WTC11 (cell line): ENCODE results near the gene KLHL26. TPM values are rescaled to one million over a fixed set of nuclear protein-coding genes. Genes with fewer than 3 reads are reported as not detected.
A peak's percentile ranks its signal among the peaks of the same experiment; 100 is the strongest.

ENCODE experiments used
- ATAC-seq: fragments of 200-7000 bp; cut with Tn5 transposase; 2 replicates; pipeline ENCODE4 v1.10.0; 2021; ENCODE audit warnings: mild to moderate bottlenecking, moderate library complexity
- CTCF ChIA-PET: fragments of 300-600 bp; sonication (Branson Sonifier 250); formaldehyde crosslinking; loops from one replicate; lab custom pipeline; 2021; ENCODE audit warnings: antibody characterized with exemption; lab: Charles Lee
- POLR2A ChIA-PET: fragments of 350-600 bp; sonication (Branson Sonifier 250); formaldehyde crosslinking; loops from one replicate; lab custom pipeline; 2021; ENCODE audit warnings: antibody characterized with exemption; lab: Charles Lee
- DNase-seq: peaks from one replicate; pipeline ENCODE4 v3.0.0; 2021; ENCODE audit warnings: low spot score
- H3K27ac Mint-ChIP-seq: 2 replicates; pipeline ENCODE4 v1.8.0; 2021; ENCODE audit warnings: mixed read lengths
- H3K27me3 Mint-ChIP-seq: 2 replicates; pipeline ENCODE4 v1.8.0; 2021; ENCODE audit warnings: low read depth, mild to moderate bottlenecking, moderate library complexity, mixed read lengths
- H3K36me3 Mint-ChIP-seq: 2 replicates; pipeline ENCODE4 v1.8.0; 2021; ENCODE audit warnings: mixed read lengths
- H3K4me1 Mint-ChIP-seq: 2 replicates; pipeline ENCODE4 v1.8.0; 2022; ENCODE audit warnings: mixed read lengths
- H3K4me3 Mint-ChIP-seq: 2 replicates; pipeline ENCODE4 v1.8.0; 2021; ENCODE audit warnings: mild to moderate bottlenecking, moderate library complexity, mixed read lengths
- H3K9me3 Mint-ChIP-seq: 2 replicates; pipeline ENCODE4 v1.8.0; 2021; ENCODE audit warnings: mixed read lengths
- ELF4 ChIP-seq: sonication (generic); formaldehyde crosslinking; IDR thresholded peaks from 2 replicates; pipeline ENCODE4 v1.8.1; 2022; ENCODE audit warnings: low read depth, mild to moderate bottlenecking, moderate library complexity, missing genetic modification reagents
- ESRRA ChIP-seq: sonication (generic); formaldehyde crosslinking; IDR thresholded peaks from 2 replicates; pipeline ENCODE4 v1.8.1; 2022; ENCODE audit warnings: mild to moderate bottlenecking, missing genetic modification reagents, borderline replicate concordance
- FOXK1 ChIP-seq: sonication (generic); formaldehyde crosslinking; IDR thresholded peaks from 2 replicates; pipeline ENCODE4 v1.8.0; 2022; ENCODE audit warnings: mild to moderate bottlenecking, moderate library complexity, missing genetic modification reagents
- FOXP1 ChIP-seq: sonication (generic); formaldehyde crosslinking; IDR thresholded peaks from 2 replicates; pipeline ENCODE4 v1.8.0; 2022; ENCODE audit warnings: missing genetic modification reagents, mild to moderate bottlenecking, moderate library complexity, borderline replicate concordance
- GABPB1 ChIP-seq: sonication (generic); formaldehyde crosslinking; IDR thresholded peaks from 2 replicates; pipeline ENCODE4 v1.8.1; 2023; ENCODE audit warnings: mild to moderate bottlenecking, missing genetic modification reagents
- JAZF1 ChIP-seq: fragments of 250-450 bp; sonication (Bioruptor Pico); IDR thresholded peaks from 2 replicates; pipeline ENCODE4 v1.9.0; 2021; ENCODE audit warnings: moderate library complexity, mild to moderate bottlenecking, inconsistent platforms
- MXD4 ChIP-seq: fragments of 250-450 bp; sonication (Bioruptor Pico); IDR thresholded peaks from 2 replicates; pipeline ENCODE4 v1.8.0; 2021; ENCODE audit warnings: mild to moderate bottlenecking, moderate library complexity, borderline replicate concordance
- OVOL2 ChIP-seq: fragments of 250-450 bp; sonication (Bioruptor Pico); IDR thresholded peaks from 2 replicates; pipeline ENCODE4 v1.9.0; 2021; ENCODE audit warnings: mild to moderate bottlenecking, borderline replicate concordance
- RORB ChIP-seq: fragments of 250-450 bp; sonication (Bioruptor Pico); IDR thresholded peaks from 2 replicates; pipeline ENCODE4 v1.9.0; 2021; ENCODE audit warnings: mild to moderate bottlenecking
- SP1 ChIP-seq: sonication (generic); formaldehyde crosslinking; conservative IDR thresholded peaks from 2 replicates; pipeline ENCODE4 v1.8.1; 2022; ENCODE audit warnings: missing genetic modification reagents
- ZNF138 ChIP-seq: sonication (generic); formaldehyde crosslinking; conservative IDR thresholded peaks from 2 replicates; pipeline ENCODE4 v1.8.1; 2022; ENCODE audit warnings: mild to moderate bottlenecking, moderate library complexity, missing genetic modification reagents
- ZNF416 ChIP-seq: fragments of 250-450 bp; sonication (Bioruptor Pico); IDR thresholded peaks from 2 replicates; pipeline ENCODE4 v1.9.0; 2021; ENCODE audit warnings: mild to moderate bottlenecking, inconsistent platforms
- ZNF423 ChIP-seq: fragments of 250-450 bp; sonication (Bioruptor Pico); IDR thresholded peaks from 2 replicates; pipeline ENCODE4 v2.1.2; 2022; ENCODE audit warnings: mild to moderate bottlenecking, moderate library complexity
- total RNA-seq: library from RNA; stranded (reverse); gene quantifications from 3 replicates; pipeline ENCODE4 v1.2.3, GENCODE V29; 2021
- TF ChIP-seq, protein P1 (sequence below): sonication (generic); formaldehyde crosslinking; IDR thresholded peaks from 2 replicates; pipeline ENCODE4 v1.8.0; 2022; ENCODE audit warnings: missing genetic modification reagents
- TF ChIP-seq, protein P2 (sequence below): fragments of 200-600 bp; IDR thresholded peaks from 2 replicates; pipeline ENCODE4 v1.8.0; 2022; ENCODE audit warnings: antibody characterized with exemption
- TF ChIP-seq, protein P3 (sequence below): fragments of 250-450 bp; sonication (Bioruptor Pico); IDR thresholded peaks from 2 replicates; pipeline ENCODE4 v1.9.0; 2021; ENCODE audit warnings: mild to moderate bottlenecking
- TF ChIP-seq, protein P4 (sequence below): sonication (generic); formaldehyde crosslinking; IDR thresholded peaks from 2 replicates; pipeline ENCODE4 v1.8.1; 2023; ENCODE audit warnings: mild to moderate bottlenecking, missing genetic modification reagents
- TF ChIP-seq, protein P5 (sequence below): sonication (generic); formaldehyde crosslinking; IDR thresholded peaks from 2 replicates; pipeline ENCODE4 v1.8.1; 2022; ENCODE audit warnings: low read depth, mild to moderate bottlenecking, moderate library complexity, missing genetic modification reagents, borderline replicate concordance
- TF ChIP-seq, protein P6 (sequence below): sonication (generic); formaldehyde crosslinking; IDR thresholded peaks from 2 replicates; pipeline ENCODE4 v1.8.1; 2023; ENCODE audit warnings: mild to moderate bottlenecking, missing genetic modification reagents, moderate library complexity

Gene KLHL26
- total RNA-seq, 1 experiment from 2014 or later: 13.1 TPM

DNA sequence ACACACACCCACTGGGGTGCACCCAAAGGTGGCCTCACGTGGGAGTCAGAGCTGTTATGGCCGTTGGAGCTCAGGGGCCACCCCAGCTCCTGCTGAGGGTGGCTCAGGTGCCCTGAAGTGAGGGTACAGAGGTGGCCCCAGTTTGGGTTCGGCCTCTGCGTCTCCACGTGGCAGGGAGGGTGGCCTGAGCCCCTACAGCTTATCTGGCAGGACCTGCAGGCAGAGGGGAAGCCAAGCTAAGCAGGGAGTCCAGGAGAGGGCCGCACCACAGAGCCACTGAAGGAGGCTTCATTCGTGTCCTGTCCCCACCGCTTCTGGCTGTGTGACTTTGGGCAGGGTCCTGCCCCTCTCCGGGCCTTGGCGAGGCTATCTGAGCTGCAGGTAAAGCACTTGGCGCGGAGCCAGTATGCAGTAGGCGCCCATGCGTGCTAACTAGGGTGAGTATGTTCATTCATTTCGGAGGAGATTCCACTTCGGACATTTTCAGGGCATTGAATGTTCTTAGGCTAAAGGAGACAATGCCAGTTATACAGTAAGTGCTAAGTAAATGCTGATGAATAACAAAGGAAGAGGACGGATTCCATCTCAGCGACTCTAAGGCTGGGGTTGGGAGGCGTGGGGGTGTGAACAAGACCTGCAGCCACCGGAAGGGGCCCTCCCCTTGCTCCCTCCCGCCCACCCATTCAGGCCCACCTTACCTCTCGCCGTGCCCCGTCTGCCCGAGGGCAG lies 43.3 kb upstream of the KLHL26 start (continued):
- no peak for TF ChIP-seq ELF4 (CRISPR knock-in tag)
- no peak for TF ChIP-seq OVOL2 (CRISPR knock-in tag)
- peak; percentile 60; the same call in 1 of the 2 replicates for TF ChIP-seq FOXP1 (CRISPR knock-in tag)
- TF ChIP-seq ESRRA (CRISPR knock-in tag): no peak
- TF ChIP-seq, protein P1, sequence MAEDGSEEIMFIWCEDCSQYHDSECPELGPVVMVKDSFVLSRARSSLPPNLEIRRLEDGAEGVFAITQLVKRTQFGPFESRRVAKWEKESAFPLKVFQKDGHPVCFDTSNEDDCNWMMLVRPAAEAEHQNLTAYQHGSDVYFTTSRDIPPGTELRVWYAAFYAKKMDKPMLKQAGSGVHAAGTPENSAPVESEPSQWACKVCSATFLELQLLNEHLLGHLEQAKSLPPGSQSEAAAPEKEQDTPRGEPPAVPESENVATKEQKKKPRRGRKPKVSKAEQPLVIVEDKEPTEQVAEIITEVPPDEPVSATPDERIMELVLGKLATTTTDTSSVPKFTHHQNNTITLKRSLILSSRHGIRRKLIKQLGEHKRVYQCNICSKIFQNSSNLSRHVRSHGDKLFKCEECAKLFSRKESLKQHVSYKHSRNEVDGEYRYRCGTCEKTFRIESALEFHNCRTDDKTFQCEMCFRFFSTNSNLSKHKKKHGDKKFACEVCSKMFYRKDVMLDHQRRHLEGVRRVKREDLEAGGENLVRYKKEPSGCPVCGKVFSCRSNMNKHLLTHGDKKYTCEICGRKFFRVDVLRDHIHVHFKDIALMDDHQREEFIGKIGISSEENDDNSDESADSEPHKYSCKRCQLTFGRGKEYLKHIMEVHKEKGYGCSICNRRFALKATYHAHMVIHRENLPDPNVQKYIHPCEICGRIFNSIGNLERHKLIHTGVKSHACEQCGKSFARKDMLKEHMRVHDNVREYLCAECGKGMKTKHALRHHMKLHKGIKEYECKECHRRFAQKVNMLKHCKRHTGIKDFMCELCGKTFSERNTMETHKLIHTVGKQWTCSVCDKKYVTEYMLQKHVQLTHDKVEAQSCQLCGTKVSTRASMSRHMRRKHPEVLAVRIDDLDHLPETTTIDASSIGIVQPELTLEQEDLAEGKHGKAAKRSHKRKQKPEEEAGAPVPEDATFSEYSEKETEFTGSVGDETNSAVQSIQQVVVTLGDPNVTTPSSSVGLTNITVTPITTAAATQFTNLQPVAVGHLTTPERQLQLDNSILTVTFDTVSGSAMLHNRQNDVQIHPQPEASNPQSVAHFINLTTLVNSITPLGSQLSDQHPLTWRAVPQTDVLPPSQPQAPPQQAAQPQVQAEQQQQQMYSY (CRISPR knock-in tag): no peak
- TF ChIP-seq, protein P2, sequence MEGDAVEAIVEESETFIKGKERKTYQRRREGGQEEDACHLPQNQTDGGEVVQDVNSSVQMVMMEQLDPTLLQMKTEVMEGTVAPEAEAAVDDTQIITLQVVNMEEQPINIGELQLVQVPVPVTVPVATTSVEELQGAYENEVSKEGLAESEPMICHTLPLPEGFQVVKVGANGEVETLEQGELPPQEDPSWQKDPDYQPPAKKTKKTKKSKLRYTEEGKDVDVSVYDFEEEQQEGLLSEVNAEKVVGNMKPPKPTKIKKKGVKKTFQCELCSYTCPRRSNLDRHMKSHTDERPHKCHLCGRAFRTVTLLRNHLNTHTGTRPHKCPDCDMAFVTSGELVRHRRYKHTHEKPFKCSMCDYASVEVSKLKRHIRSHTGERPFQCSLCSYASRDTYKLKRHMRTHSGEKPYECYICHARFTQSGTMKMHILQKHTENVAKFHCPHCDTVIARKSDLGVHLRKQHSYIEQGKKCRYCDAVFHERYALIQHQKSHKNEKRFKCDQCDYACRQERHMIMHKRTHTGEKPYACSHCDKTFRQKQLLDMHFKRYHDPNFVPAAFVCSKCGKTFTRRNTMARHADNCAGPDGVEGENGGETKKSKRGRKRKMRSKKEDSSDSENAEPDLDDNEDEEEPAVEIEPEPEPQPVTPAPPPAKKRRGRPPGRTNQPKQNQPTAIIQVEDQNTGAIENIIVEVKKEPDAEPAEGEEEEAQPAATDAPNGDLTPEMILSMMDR: no peak
- no peak for TF ChIP-seq GABPB1 (CRISPR knock-in tag)
- TF ChIP-seq JAZF1: no peak
- TF ChIP-seq, protein P3, sequence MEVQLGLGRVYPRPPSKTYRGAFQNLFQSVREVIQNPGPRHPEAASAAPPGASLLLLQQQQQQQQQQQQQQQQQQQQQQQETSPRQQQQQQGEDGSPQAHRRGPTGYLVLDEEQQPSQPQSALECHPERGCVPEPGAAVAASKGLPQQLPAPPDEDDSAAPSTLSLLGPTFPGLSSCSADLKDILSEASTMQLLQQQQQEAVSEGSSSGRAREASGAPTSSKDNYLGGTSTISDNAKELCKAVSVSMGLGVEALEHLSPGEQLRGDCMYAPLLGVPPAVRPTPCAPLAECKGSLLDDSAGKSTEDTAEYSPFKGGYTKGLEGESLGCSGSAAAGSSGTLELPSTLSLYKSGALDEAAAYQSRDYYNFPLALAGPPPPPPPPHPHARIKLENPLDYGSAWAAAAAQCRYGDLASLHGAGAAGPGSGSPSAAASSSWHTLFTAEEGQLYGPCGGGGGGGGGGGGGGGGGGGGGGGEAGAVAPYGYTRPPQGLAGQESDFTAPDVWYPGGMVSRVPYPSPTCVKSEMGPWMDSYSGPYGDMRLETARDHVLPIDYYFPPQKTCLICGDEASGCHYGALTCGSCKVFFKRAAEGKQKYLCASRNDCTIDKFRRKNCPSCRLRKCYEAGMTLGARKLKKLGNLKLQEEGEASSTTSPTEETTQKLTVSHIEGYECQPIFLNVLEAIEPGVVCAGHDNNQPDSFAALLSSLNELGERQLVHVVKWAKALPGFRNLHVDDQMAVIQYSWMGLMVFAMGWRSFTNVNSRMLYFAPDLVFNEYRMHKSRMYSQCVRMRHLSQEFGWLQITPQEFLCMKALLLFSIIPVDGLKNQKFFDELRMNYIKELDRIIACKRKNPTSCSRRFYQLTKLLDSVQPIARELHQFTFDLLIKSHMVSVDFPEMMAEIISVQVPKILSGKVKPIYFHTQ (CRISPR knock-in tag): peak; percentile 36; the same call in 1 of the 2 replicates
- TF ChIP-seq, protein P4, sequence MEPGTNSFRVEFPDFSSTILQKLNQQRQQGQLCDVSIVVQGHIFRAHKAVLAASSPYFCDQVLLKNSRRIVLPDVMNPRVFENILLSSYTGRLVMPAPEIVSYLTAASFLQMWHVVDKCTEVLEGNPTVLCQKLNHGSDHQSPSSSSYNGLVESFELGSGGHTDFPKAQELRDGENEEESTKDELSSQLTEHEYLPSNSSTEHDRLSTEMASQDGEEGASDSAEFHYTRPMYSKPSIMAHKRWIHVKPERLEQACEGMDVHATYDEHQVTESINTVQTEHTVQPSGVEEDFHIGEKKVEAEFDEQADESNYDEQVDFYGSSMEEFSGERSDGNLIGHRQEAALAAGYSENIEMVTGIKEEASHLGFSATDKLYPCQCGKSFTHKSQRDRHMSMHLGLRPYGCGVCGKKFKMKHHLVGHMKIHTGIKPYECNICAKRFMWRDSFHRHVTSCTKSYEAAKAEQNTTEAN: no peak
- TF ChIP-seq MXD4 (CRISPR knock-in tag): no peak

DNA sequence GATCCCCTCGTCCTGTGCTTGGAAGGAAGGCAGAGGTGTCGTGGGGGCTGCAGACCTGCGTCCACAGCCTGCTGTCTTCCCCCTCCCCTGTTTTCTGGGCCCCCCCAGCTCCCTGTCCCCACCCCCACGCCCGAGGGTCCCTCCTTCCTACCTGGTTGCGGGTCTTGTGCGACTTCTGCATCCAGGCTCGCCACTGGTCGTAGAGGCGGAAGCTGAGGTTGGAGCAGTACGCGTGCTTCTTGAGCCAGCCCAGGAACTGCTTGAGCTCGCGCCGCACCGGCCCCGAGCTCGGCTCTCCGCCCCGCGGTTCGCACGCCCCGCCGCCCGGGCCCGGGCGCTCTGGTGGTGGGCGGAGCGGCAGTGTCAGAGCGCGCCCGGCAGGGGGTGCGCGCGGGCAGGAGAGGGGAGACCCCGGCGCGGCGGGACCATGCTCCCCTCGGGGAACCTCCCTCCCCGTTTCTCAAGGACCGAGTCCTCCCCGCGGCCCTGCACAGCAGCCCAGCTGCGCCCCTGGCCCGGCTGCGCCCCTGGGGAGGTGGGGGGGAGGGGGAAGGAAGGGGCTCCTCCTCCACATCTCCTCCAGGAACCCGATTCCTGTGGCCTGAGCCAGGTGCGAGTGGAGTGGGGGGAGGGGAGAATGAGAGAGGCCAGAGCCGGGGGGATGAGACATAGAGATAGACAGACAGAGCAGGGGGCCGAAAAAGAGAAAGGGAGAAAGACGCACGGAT lies 42.6 kb upstream of the KLHL26 start:
- ATAC-seq: peak; percentile 34
- POLR2A ChIA-PET: interaction anchor here (0.6 to 1.9 kb wide), 5 partner anchors 9 to 202 kb away, joined by 3 to 8 read pairs (median 4); partner anchors contain the start of gene TMEM59L
- Mint-ChIP-seq H3K27me3 (peaks cover 4% of the 10 kb centered on the region), H3K4me1 (peaks cover 53% of the 10 kb centered on the region), H3K27ac (peak overlapping the region; percentile 94), H3K4me3 (peak overlapping the region; percentile 77), H3K9me3 (no peaks in the 10 kb centered on the region), H3K36me3 (0 out of 2 replicates have a peak, but pooled peaks cover 3% of the 10 kb centered on the region)
- DNase-seq: peak; percentile 82
- CTCF ChIA-PET: interaction anchor here (0.6 to 4.2 kb wide), 41 partner anchors 9 to 1171 kb away, joined by 3 to 26 read pairs (median 5); partner anchors contain the start of genes COPE, CRLF1, DDX49 and ELL
- TF ChIP-seq, protein P3 (CRISPR knock-in tag): no peak
- TF ChIP-seq, protein P5, sequence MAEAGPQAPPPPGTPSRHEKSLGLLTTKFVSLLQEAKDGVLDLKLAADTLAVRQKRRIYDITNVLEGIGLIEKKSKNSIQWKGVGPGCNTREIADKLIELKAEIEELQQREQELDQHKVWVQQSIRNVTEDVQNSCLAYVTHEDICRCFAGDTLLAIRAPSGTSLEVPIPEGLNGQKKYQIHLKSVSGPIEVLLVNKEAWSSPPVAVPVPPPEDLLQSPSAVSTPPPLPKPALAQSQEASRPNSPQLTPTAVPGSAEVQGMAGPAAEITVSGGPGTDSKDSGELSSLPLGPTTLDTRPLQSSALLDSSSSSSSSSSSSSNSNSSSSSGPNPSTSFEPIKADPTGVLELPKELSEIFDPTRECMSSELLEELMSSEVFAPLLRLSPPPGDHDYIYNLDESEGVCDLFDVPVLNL (CRISPR knock-in tag): no peak
- TF ChIP-seq, protein P6, sequence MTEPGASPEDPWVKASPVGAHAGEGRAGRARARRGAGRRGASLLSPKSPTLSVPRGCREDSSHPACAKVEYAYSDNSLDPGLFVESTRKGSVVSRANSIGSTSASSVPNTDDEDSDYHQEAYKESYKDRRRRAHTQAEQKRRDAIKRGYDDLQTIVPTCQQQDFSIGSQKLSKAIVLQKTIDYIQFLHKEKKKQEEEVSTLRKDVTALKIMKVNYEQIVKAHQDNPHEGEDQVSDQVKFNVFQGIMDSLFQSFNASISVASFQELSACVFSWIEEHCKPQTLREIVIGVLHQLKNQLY (CRISPR knock-in tag): no peak
- TF ChIP-seq ZNF138 (CRISPR knock-in tag) (no peak), ZNF416 (CRISPR knock-in tag) (0 out of 2 replicates have a peak, but pooled peaks have one; percentile 22), SP1 (CRISPR knock-in tag) (no peak), FOXK1 (CRISPR knock-in tag) (peak; percentile 43), RORB (CRISPR knock-in tag) (no peak), ZNF423 (peak; percentile 90)
